ENCODE data around the gene PCNT.

Gene PCNT

DNA sequence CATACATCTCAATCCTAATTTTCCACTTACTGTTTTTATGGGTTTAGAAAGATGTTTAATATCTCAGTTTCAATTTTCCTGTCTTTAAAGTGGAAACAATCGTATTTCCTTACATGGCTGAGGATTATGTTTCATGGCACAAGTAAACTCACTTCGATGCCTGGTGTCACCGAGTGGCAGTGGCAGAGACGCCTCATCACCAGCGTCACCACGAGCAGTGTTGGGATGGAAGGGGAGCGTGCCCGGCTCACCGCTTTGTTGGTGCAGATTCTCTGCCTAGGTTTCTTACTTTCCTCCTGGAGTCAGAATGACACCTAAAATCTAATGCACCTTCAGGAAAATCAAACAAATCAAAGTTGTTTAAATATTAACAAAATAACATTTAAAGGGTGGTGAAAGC, 86.6 kb downstream of the PCNT start:
- DNase-seq = no peak

GRCh38 chr21:46411236-46411635, 87.3 kb downstream of the PCNT start:
- no peak for DNase-seq

DNA sequence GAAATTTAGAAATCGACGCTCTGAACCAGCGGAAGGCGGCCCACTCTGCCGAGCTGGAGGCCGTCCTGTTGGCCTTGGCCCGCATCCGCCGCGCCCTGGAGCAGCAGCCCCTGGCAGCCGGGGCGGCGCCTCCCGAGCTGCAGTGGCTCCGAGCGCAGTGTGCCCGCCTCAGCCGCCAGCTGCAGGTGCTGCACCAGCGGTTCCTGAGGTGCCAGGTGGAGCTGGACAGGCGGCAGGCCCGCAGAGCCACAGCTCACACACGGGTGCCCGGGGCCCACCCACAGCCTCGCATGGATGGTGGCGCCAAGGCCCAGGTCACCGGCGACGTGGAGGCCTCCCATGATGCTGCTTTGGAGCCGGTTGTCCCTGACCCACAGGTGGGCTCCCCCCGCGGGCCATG, 87.7 kb downstream of the PCNT start:
- DNase-seq = no peak

- no peak for DNase-seq
Measured at GRCh38 chr21:46412521-46413364, 88.8 kb downstream of the PCNT start.

- no peak for DNase-seq
Measured at GRCh38 chr21:46413365-46413696, 89.4 kb downstream of the PCNT start.

DNA sequence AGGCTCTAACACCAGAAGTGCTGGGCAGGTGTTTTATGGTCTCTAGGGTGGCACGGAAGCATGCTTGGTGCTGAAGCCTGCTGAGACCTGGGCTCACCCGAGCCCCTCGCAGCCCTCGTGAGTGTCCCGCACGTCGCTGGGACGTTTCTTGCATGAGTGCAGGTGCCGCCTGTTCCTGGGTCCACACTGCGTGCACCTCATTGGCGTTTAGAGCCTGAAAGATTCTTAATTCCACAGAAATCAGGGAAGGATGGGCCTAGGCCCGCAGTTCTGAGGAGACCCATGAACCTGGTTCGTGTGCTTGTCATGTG, 91.0 kb downstream of the PCNT start:
- DNase-seq = no peak

GRCh38 chr21:46416551-46416950, 92.6 kb downstream of the PCNT start:
- no peak for DNase-seq

DNA sequence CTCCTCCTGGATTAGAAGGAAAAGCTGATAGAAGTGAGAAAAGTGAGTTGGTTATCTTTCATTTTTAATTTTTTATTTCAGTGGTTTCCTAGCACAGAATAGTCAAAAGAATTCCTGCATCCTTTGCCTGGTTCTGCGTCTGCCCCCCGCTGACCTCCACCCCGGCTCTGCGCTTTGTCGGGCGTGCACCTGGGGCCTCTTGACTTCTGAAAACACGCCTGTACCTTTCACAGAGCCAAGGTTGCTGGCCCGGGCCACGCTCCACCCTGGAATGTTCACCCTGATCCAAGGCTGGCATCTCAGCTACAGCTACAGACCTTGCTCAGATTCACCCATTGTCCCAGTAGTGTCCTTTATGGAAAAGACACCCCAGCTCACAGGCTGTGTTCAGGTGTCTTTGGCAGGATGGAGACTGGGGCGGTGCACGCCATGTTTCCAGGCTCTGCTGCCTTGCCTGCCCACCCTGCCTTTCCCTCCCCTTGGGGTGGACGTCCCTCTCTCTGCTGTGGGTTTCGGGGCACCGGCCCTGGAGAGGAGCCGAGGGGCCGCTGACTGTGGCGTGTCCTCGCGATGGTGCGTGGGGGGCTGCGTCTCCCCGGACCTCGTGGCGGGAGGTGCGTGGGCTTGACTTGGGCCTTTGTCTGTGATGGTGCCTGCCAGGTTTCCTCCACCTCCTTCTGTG, 94.5 kb downstream of the PCNT start:
- no peak for DNase-seq

GRCh38 chr21:46420241-46421190, 96.6 kb downstream of the PCNT start:
- DNase-seq = no peak

DNA sequence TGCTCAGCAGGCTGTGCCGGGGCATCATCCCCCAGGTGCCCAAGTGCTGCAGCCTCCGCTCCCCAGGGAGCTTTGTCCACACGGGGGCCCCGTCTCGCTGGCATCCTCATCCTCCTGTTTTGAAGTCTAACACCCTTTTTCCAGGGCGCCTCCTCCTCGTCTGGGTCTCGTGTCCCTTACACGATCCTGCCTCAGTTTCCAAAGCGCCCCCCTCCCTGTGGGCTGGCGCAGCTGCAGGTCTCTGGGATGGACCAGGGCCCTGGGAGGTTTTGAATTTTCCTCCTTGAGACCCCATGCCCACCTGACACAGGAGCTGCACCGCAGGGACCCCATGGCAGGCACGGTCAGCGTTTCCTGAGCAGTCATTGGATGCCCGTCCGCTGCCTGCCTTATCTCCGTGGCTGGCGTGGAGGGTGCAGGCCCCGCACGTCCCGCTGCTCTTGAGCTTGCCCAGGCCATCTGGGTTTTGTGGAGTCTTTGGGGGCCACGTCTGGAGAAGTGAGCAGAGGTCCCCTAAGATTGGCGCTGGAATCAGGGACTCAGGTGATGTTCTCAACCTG, 97.3 kb downstream of the PCNT start:
- no peak for DNase-seq

GRCh38 chr21:46421756-46422555, 98.0 kb downstream of the PCNT start:
- no peak for DNase-seq

GRCh38 chr21:46422636-46423241, 98.8 kb downstream of the PCNT start:
- DNase-seq = no peak

DNA sequence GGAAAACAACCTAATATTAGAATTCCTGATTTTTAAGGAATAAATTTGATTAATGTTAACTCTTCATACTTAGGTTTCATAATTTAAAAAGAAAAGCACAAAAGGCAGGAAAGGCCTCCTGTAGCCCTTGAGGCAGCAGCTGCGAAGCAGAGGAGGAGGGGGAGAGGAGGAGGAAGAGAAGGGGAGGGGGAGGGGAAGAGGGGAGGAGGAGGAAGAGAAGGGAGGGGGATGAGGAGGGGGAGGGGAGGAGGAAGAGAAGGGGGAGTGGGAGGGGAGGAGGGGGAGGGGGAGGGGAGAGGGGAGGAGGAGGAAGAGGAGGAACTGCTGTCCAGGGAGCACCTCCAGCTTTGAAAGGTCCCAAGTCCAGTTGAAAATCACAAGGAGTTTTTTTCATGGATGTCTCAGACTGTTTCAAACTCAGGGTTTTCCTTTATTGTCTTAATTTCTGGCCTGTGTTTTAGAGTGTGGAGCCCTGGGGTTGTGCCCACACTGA, 99.6 kb downstream of the PCNT start:
- no peak for DNase-seq

- no peak for DNase-seq
Measured at GRCh38 chr21:46424039-46424591, 100.2 kb downstream of the PCNT start.

- no peak for DNase-seq
Measured at GRCh38 chr21:46424621-46425020, 100.7 kb downstream of the PCNT start.

GRCh38 chr21:46425041-46425440, 101.1 kb downstream of the PCNT start:
- no peak for DNase-seq

DNA sequence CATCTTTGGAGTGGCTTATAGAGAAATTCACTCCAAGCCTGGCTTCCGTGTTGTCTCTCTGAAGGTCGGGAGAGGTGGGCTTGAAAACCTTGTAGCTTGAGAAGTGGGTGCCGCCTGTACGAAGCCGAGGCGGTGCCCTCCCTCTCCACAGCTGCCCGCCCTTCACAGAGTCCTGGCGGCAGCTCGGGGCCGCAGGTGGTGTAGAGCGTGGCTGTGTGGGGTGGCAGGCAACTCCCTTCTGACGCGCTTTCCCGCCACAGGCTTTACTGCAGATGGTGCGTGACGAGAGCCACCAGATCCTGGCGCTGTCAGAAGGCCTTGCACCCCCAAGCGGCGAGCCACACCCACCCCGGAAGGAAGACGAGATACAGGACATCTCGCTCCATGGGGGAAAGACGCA, 101.6 kb downstream of the PCNT start:
- DNase-seq = no peak

DNA sequence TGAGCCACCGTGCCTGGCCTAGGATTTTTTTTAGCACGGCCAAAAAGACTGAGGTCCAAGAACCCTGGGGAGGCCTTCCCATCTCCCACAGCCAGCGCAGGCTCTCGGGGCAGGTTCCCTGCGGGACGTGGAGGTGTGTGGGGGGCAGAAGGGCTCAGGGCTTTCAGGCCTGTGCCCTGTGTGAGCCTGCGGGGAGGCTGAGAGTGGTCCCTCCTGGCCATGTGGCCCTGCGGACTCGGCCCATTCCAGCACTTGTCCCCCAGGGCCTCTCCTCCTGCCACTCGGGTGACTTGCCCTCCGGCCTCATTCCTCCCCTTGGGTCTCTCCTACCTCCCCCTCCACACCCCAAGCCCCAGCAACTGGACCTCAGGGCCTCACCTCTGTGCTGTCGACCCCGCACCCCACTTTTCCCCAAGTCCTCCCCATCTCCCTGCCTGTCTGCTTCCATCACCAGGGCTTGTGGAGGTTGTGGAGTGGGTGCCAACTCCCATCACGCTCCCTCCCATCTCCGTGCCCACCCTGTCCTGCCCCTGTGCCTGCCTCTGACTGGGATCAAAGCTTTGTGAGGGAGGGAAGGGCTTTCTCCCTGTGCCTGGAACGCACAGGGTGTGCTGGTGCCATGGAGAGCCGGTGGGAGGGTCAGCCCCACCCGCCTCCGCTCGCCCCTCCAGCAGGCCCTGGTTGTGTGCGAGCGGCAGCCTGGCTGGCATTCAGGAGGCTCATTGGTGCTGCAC, 102.5 kb downstream of the PCNT start:
- DNase-seq = no peak

GRCh38 chr21:46427516-46427915, 103.6 kb downstream of the PCNT start:
- no peak for DNase-seq

- no peak for DNase-seq
Measured at GRCh38 chr21:46428286-46428685, 104.3 kb downstream of the PCNT start.

Data from hippocampal formation (tissue), 2 donors.